H9 (cell line): ENCODE measurements around the gene DIPK1B. TPM values are rescaled to one million over a fixed set of nuclear protein-coding genes. Genes with fewer than 3 reads are reported as not detected.

ENCODE experiments used
- DNase-seq: peaks from one replicate; pipeline ENCODE4 v3.0.0-alpha.2; 2017
- H2AFZ ChIP-seq: one replicate; pipeline ENCODE4 v1.6.1; 2013; ENCODE audit warnings: mild to moderate bottlenecking, low read length, control low read depth, moderate library complexity
- H2AK5ac ChIP-seq: 2 replicates; pipeline ENCODE4 v1.6.1; 2013; ENCODE audit warnings: low read length, control low read depth, mixed read lengths; ENCODE audit not compliant: insufficient read length
- H2BK120ac ChIP-seq: one replicate; pipeline ENCODE4 v1.6.1; 2013; ENCODE audit warnings: low read depth, mild to moderate bottlenecking, low read length, control low read depth, inconsistent platforms; ENCODE audit not compliant: poor library complexity, severe bottlenecking
- H2BK12ac ChIP-seq: 2 replicates; pipeline ENCODE4 v1.6.1; 2013; ENCODE audit warnings: low read length, control low read depth, mixed read lengths, low read depth; ENCODE audit not compliant: insufficient read length
- H2BK15ac ChIP-seq: 2 replicates; pipeline ENCODE4 v1.6.1; 2013; ENCODE audit warnings: low read depth, low read length, control low read depth
- H2BK20ac ChIP-seq: one replicate; pipeline ENCODE4 v1.6.1; 2013; ENCODE audit warnings: low read depth, mild to moderate bottlenecking, low read length, control low read depth, inconsistent platforms; ENCODE audit not compliant: poor library complexity, severe bottlenecking
- H2BK5ac ChIP-seq: 2 replicates; pipeline ENCODE4 v1.6.1; 2013; ENCODE audit warnings: low read length, control low read depth, mixed read lengths; ENCODE audit not compliant: insufficient read length
- H3K14ac ChIP-seq: 2 replicates; pipeline ENCODE4 v1.6.1; 2013; ENCODE audit warnings: low read length, control low read depth; ENCODE audit not compliant: insufficient read depth
- H3K18ac ChIP-seq: 2 replicates; pipeline ENCODE4 v1.6.1; 2013; ENCODE audit warnings: low read depth, mild to moderate bottlenecking, mixed read lengths, low read length, control low read depth; ENCODE audit not compliant: insufficient read length
- H3K23ac ChIP-seq: 2 replicates; pipeline ENCODE4 v1.6.1; 2013; ENCODE audit warnings: low read length, control low read depth, mixed read lengths, low read depth; ENCODE audit not compliant: insufficient read length
- H3K23me2 ChIP-seq: 2 replicates; pipeline ENCODE4 v1.6.1; 2013; ENCODE audit warnings: low read depth, mild to moderate bottlenecking, mixed read lengths, low read length, control low read depth; ENCODE audit not compliant: insufficient read length, poor library complexity, severe bottlenecking
- H3K27ac ChIP-seq: 2 replicates; pipeline ENCODE4 v1.5.1; 2013; ENCODE audit warnings: low read length, control low read depth, mixed read lengths, low read depth; ENCODE audit not compliant: insufficient read length
- H3K27me3 ChIP-seq: 2 replicates; pipeline ENCODE4 v1.6.1; 2013; ENCODE audit warnings: low read length, control low read depth, inconsistent platforms; ENCODE audit not compliant: insufficient read depth
- H3K4ac ChIP-seq: 2 replicates; pipeline ENCODE4 v1.6.1; 2013; ENCODE audit warnings: low read depth, mild to moderate bottlenecking, control low read depth, inconsistent platforms, low read length, moderate library complexity
- H3K4me1 ChIP-seq: 2 replicates; pipeline ENCODE4 v1.6.1; 2013; ENCODE audit warnings: low read length, control low read depth, inconsistent platforms; ENCODE audit not compliant: insufficient read depth
- H3K4me2 ChIP-seq: 2 replicates; pipeline ENCODE4 v1.6.1; 2013; ENCODE audit warnings: low read length, control low read depth, mixed read lengths; ENCODE audit not compliant: insufficient read length, insufficient read depth
- H3K56ac ChIP-seq: 2 replicates; pipeline ENCODE4 v1.6.1; 2013; ENCODE audit warnings: low read depth, mild to moderate bottlenecking, mixed read lengths, low read length, control low read depth; ENCODE audit not compliant: insufficient read length
- H3K79me1 ChIP-seq: 2 replicates; pipeline ENCODE4 v1.6.1; 2013; ENCODE audit warnings: low read depth, mild to moderate bottlenecking, moderate library complexity, low read length, control low read depth, inconsistent platforms; ENCODE audit not compliant: insufficient read depth, poor library complexity, severe bottlenecking
- H3K79me2 ChIP-seq: 2 replicates; pipeline ENCODE4 v1.6.1; 2013; ENCODE audit warnings: low read length, control low read depth, inconsistent platforms; ENCODE audit not compliant: insufficient read depth
- H3K9ac ChIP-seq: 2 replicates; pipeline ENCODE4 v1.6.1; 2013; ENCODE audit warnings: low read length, control low read depth, mixed read lengths; ENCODE audit not compliant: insufficient read length; ENCODE audit errors: extremely low read depth
- H3K9me3 ChIP-seq: one replicate; pipeline ENCODE4 v1.6.1; 2013; ENCODE audit warnings: low read depth, low read length, inconsistent platforms; ENCODE audit not compliant: control insufficient read depth
- H3T11ph ChIP-seq: one replicate; pipeline ENCODE4 v1.6.1; 2013; ENCODE audit warnings: mild to moderate bottlenecking, low read length, control low read depth, inconsistent platforms
- H4K20me1 ChIP-seq: one replicate; pipeline ENCODE4 v1.6.1; 2013; ENCODE audit not compliant: control insufficient read depth, insufficient read length, insufficient read depth
- H4K5ac ChIP-seq: 2 replicates; pipeline ENCODE4 v1.6.1; 2013; ENCODE audit warnings: low read depth, mild to moderate bottlenecking, mixed read lengths, low read length, control low read depth; ENCODE audit not compliant: insufficient read length
- H4K8ac ChIP-seq: replicated peaks from 2 replicates; pipeline ENCODE4 v1.6.1; 2013; ENCODE audit warnings: low read length, control low read depth, mixed read lengths, low read depth; ENCODE audit not compliant: insufficient read length
- H4K91ac ChIP-seq: 2 replicates; pipeline ENCODE4 v1.6.1; 2013; ENCODE audit warnings: low read depth, mild to moderate bottlenecking, moderate library complexity, mixed read lengths, low read length, control low read depth; ENCODE audit not compliant: insufficient read length
- H3K27ac Mint-ChIP-seq, 3 experiments: 2 replicates in 2 of 3; 3 replicates in 1 of 3; pipeline ENCODE4 v1.8.0; 2020 to 2021; ENCODE audit warnings: mixed read lengths in 3 of 3, mild to moderate bottlenecking in 1 of 3, moderate library complexity in 1 of 3
- H3K27me3 Mint-ChIP-seq: 2 replicates; pipeline ENCODE4 v1.8.0; 2021; ENCODE audit warnings: low read depth, mild to moderate bottlenecking, moderate library complexity, mixed read lengths
- H3K36me3 Mint-ChIP-seq, 3 experiments: 2 replicates in 2 of 3; 3 replicates in 1 of 3; pipeline ENCODE4 v1.8.0; 2020 to 2021; ENCODE audit warnings: low read depth in 3 of 3, mixed read lengths in 3 of 3; ENCODE audit not compliant: insufficient read depth in 1 of 3
- H3K4me1 Mint-ChIP-seq, 2 experiments: 2 replicates each; pipeline ENCODE4 v1.8.0; 2020; ENCODE audit warnings: mixed read lengths in 2 of 2
- H3K4me3 Mint-ChIP-seq, 2 experiments: 2 replicates in 1 of 2; 3 replicates in 1 of 2; pipeline ENCODE4 v1.8.0; 2020 to 2021; ENCODE audit warnings: mild to moderate bottlenecking in 2 of 2, mixed read lengths in 2 of 2, moderate library complexity in 1 of 2
- H3K9me3 Mint-ChIP-seq, 2 experiments: 2 replicates in 1 of 2; 3 replicates in 1 of 2; pipeline ENCODE4 v1.8.0; 2020; ENCODE audit warnings: mild to moderate bottlenecking in 2 of 2, mixed read lengths in 2 of 2, moderate library complexity in 1 of 2
- WGBS: extraction: QIAGEN DNeasy Blood & Tissue Kit; methylation state at CpG from one replicate; pipeline ENCODE4 v1.1.7; 2013; ENCODE audit warnings: missing lambda C conversion rate, low lambda C conversion rate, mixed read lengths; ENCODE audit not compliant: insufficient read length; ENCODE audit errors: extremely low coverage; 5-methylcytosine and 5-hydroxymethylcytosine counted together
- total RNA-seq: library from RNA; stranded (reverse); gene quantifications from 2 replicates; pipeline ENCODE4 v1.2.1, GENCODE V29; 2021
- TF ChIP-seq, protein P1 (sequence below): fragments of 200-600 bp; sonication (generic); conservative IDR thresholded peaks from 3 replicates; pipeline ENCODE4 v1.8.0; 2021; ENCODE audit warnings: antibody characterized with exemption, mild to moderate bottlenecking

DIPK1B gene
- total RNA-seq, 1 experiment from 2014 or later: 40.3 TPM

DNA sequence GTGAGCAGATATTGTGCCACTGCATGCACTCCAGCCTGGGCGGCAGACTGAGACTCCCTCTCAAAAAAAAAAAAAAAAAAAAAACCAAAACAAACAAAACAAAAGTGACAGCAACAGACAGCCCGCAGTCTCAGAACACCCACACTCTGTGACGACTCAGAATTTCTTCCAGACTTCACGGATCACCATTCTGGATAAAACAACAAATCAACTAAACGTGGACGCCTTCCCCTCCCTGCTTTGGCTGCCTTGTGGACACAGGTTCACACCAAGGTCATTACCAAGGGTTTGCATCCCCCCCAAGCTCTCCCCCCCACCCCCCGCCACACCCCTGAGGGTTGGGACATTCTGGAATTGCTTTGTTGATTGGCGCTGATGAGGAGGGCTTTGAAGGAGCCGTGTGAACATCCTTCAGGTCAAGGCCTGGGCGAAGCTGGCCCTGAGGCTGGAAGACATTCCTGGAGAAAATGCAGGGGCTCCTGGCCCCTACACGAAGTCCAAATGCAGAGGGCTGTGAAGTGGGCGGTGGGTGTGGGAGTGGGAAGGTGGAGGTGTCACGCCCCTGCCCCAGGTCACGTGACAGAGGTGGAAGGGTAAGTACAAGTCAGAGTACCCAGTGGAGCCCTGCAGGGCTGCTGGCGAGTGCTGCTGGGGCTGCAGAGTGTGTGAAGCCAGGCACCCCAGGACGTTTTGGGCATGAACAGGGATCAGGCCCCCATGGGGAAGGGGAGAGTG lies 20.2 kb downstream of the DIPK1B start:
- no peak overlapping the region for H3K23ac ChIP-seq
- Mint-ChIP-seq H3K27ac (0 out of 7 replicates have a peak overlapping the region, but pooled peaks of 1 of the 3 experiments have one; percentile 30), H3K9me3 (no peaks in the 10 kb centered on the region), H3K27me3 (peaks cover 15% of the 10 kb centered on the region), H3K4me1 (peaks cover 0 to 7% of the 10 kb centered on the region in 2 experiments; a peak in 3 of 4 replicates), H3K4me3 (no peak overlapping the region), H3K36me3 (no peaks in the 10 kb centered on the region; a peak in 2 of 7 replicates)
- H3K14ac ChIP-seq: no peak overlapping the region; the same call in 1 of the 2 replicates
- no peak overlapping the region for H2AFZ ChIP-seq
- no peak overlapping the region for H3K18ac ChIP-seq
- H3K4me2 ChIP-seq: no peak overlapping the region
- H3K4me1 ChIP-seq: no peaks in the 10 kb centered on the region
- H4K5ac ChIP-seq: no peak overlapping the region
- no peak for DNase-seq
- TF ChIP-seq, protein P1, sequence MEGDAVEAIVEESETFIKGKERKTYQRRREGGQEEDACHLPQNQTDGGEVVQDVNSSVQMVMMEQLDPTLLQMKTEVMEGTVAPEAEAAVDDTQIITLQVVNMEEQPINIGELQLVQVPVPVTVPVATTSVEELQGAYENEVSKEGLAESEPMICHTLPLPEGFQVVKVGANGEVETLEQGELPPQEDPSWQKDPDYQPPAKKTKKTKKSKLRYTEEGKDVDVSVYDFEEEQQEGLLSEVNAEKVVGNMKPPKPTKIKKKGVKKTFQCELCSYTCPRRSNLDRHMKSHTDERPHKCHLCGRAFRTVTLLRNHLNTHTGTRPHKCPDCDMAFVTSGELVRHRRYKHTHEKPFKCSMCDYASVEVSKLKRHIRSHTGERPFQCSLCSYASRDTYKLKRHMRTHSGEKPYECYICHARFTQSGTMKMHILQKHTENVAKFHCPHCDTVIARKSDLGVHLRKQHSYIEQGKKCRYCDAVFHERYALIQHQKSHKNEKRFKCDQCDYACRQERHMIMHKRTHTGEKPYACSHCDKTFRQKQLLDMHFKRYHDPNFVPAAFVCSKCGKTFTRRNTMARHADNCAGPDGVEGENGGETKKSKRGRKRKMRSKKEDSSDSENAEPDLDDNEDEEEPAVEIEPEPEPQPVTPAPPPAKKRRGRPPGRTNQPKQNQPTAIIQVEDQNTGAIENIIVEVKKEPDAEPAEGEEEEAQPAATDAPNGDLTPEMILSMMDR: no peak
- no peaks in the 10 kb centered on the region for H3K27me3 ChIP-seq
- H4K8ac ChIP-seq: no peak overlapping the region
- no peak overlapping the region for H2BK5ac ChIP-seq
- H4K20me1 ChIP-seq: no peaks in the 10 kb centered on the region
- H2BK15ac ChIP-seq: no peak overlapping the region
- H4K91ac ChIP-seq: no peak overlapping the region
- H2BK120ac ChIP-seq: no peak overlapping the region
- H3K4ac ChIP-seq: no peak overlapping the region
- no peak overlapping the region for H3K27ac ChIP-seq
- H2BK12ac ChIP-seq: no peak overlapping the region
- H3K56ac ChIP-seq: no peak overlapping the region
- no peak overlapping the region for H3K9ac ChIP-seq
- WGBS: no CpG with 5 or more reads among the region's 16 CpGs
- H3K79me1 ChIP-seq: no peaks in the 10 kb centered on the region
- H2BK20ac ChIP-seq: no peak overlapping the region
- peaks cover 1% of the 10 kb centered on the region; the same call in 1 of the 2 replicates for H3K79me2 ChIP-seq
- H3K9me3 ChIP-seq: no peaks in the 10 kb centered on the region
- peaks cover 10% of the 10 kb centered on the region for H3K23me2 ChIP-seq
- no peak overlapping the region for H3T11ph ChIP-seq
- H2AK5ac ChIP-seq: no peak overlapping the region
